IMR-90 (cell line): ENCODE measurements around the gene PPP1R3F. TPM values are rescaled to one million over a fixed set of nuclear protein-coding genes. Genes with fewer than 3 reads are reported as not detected.
"Not testable (repeated sequence)": the region's sequence is repeated elsewhere in the genome, so short reads cannot be mapped to it uniquely, and the experiment has no call there.

ENCODE experiments used
- ATAC-seq: fragments of 200-7000 bp; cut with Tn5 transposase; 2 replicates; pipeline ENCODE4 v1.9.1; 2020; ENCODE audit warnings: low read depth, mild to moderate bottlenecking, moderate library complexity
- BruUV-seq: library from RNA; stranded (reverse); fragments of 400-500 nt; replicated peaks from 2 replicates; lab custom pipeline; 2021; lab: Mats Ljungman, UMichigan
- CTCF ChIA-PET: fragments of 300-600 bp; formaldehyde crosslinking; extraction: SDS; loops from one replicate; lab custom pipeline; 2021; ENCODE audit warnings: antibody characterized with exemption; lab: Yijun Ruan, JAX
- POLR2A ChIA-PET: fragments of 300-600 bp; sonication (Branson Sonifier 250); formaldehyde crosslinking; loops from one replicate; lab custom pipeline; 2022; ENCODE audit warnings: antibody characterized with exemption; ENCODE audit not compliant: unreplicated experiment; lab: Charles Lee
- DNase-seq: peaks from one replicate; pipeline ENCODE4 v3.0.0; 2013
- H2AFZ ChIP-seq: replicated peaks from 2 replicates; pipeline ENCODE3; 2013; ENCODE audit warnings: low read length, mild to moderate bottlenecking; ENCODE audit not compliant: poor library complexity
- H2AK5ac ChIP-seq: 2 replicates; pipeline ENCODE4 v1.6.1; 2013; ENCODE audit warnings: low read depth, low read length, inconsistent platforms
- H2AK9ac ChIP-seq: replicated peaks from 2 replicates; pipeline ENCODE3; 2013; ENCODE audit warnings: mild to moderate bottlenecking, low read depth, low read length, moderate library complexity; ENCODE audit not compliant: poor library complexity
- H2BK120ac ChIP-seq: 2 replicates; pipeline ENCODE4 v1.6.1; 2013; ENCODE audit warnings: low read depth, low read length, inconsistent platforms
- H2BK15ac ChIP-seq: 3 replicates; pipeline ENCODE4 v1.6.1; 2013; ENCODE audit warnings: low read depth, low read length, inconsistent platforms
- H2BK20ac ChIP-seq: 2 replicates; pipeline ENCODE4 v1.6.1; 2013; ENCODE audit warnings: low read depth, mild to moderate bottlenecking, inconsistent platforms, low read length, moderate library complexity
- H2BK5ac ChIP-seq: 2 replicates; pipeline ENCODE4 v1.6.1; 2013; ENCODE audit warnings: mild to moderate bottlenecking, low read depth, low read length, inconsistent platforms; ENCODE audit not compliant: poor library complexity, severe bottlenecking
- H3K14ac ChIP-seq: replicated peaks from 2 replicates; pipeline ENCODE4 v1.6.1; 2013; ENCODE audit warnings: low read depth, low read length, inconsistent platforms
- H3K18ac ChIP-seq: 2 replicates; pipeline ENCODE4 v1.6.1; 2013; ENCODE audit warnings: low read depth, low read length, control low read depth
- H3K23ac ChIP-seq: 2 replicates; pipeline ENCODE4 v1.6.1; 2013; ENCODE audit warnings: low read depth, low read length, inconsistent platforms
- H3K27ac ChIP-seq: 2 replicates; pipeline ENCODE4 v1.5.1; 2013; ENCODE audit warnings: mild to moderate bottlenecking, control low read depth, low read length; ENCODE audit not compliant: insufficient read depth
- H3K27me3 ChIP-seq: 2 replicates; pipeline ENCODE4 v1.6.1; 2013; ENCODE audit warnings: low read length; ENCODE audit not compliant: control insufficient read depth, insufficient read depth
- H3K36me3 ChIP-seq: 2 replicates; pipeline ENCODE4 v1.6.1; 2013; ENCODE audit warnings: low read length, mixed read lengths; ENCODE audit not compliant: control insufficient read depth, insufficient read depth
- H3K4ac ChIP-seq: 2 replicates; pipeline ENCODE4 v1.6.1; 2013; ENCODE audit warnings: low read depth, low read length, inconsistent platforms
- H3K4me1 ChIP-seq: 2 replicates; pipeline ENCODE4 v1.6.1; 2013; ENCODE audit warnings: low read length, mixed read lengths; ENCODE audit not compliant: control insufficient read depth, insufficient read depth
- H3K4me2 ChIP-seq: 2 replicates; pipeline ENCODE4 v1.6.1; 2013; ENCODE audit warnings: low read depth, mild to moderate bottlenecking, control low read depth, low read length, moderate library complexity
- H3K4me3 ChIP-seq: 2 replicates; pipeline ENCODE4 v1.5.1; 2013; ENCODE audit warnings: low read depth, mild to moderate bottlenecking, control low read depth, low read length, moderate library complexity; ENCODE audit not compliant: insufficient read depth
- H3K56ac ChIP-seq: 2 replicates; pipeline ENCODE4 v1.6.1; 2013; ENCODE audit warnings: low read length, inconsistent platforms; ENCODE audit not compliant: insufficient read depth; ENCODE audit errors: extremely low read depth
- H3K79me1 ChIP-seq, 2 experiments: 2 replicates each; pipeline ENCODE4 v1.6.1; 2013; ENCODE audit warnings: low read length in 2 of 2, inconsistent platforms in 1 of 2, low read depth in 1 of 2
- H3K9ac ChIP-seq: 2 replicates; pipeline ENCODE4 v1.6.1; 2013; ENCODE audit warnings: low read depth, low read length, control low read depth
- H3K9me1 ChIP-seq: 2 replicates; pipeline ENCODE4 v1.6.1; 2013; ENCODE audit warnings: low read length, inconsistent platforms; ENCODE audit not compliant: insufficient read depth
- H3K9me3 ChIP-seq: 2 replicates; pipeline ENCODE4 v1.6.1; 2013; ENCODE audit warnings: low read length; ENCODE audit not compliant: control insufficient read depth, insufficient read depth
- H4K20me1 ChIP-seq: 2 replicates; pipeline ENCODE4 v1.6.1; 2013; ENCODE audit warnings: low read length, inconsistent platforms; ENCODE audit not compliant: insufficient read depth
- H4K5ac ChIP-seq: 2 replicates; pipeline ENCODE4 v1.6.1; 2013; ENCODE audit warnings: mild to moderate bottlenecking, low read depth, low read length, control low read depth
- H4K8ac ChIP-seq, 2 experiments: 2 replicates each; pipeline ENCODE4 v1.6.1; 2013; ENCODE audit warnings: low read depth in 2 of 2, low read length in 2 of 2, control low read depth in 1 of 2, inconsistent platforms in 1 of 2
- H4K91ac ChIP-seq: 2 replicates; pipeline ENCODE4 v1.6.1; 2013; ENCODE audit warnings: low read depth, low read length, inconsistent platforms; ENCODE audit not compliant: insufficient read depth
- RFX5 ChIP-seq: IDR thresholded peaks from 2 replicates; pipeline ENCODE4 v1.8.0; 2012; ENCODE audit warnings: low read depth, mild to moderate bottlenecking, low read length, moderate library complexity
- WGBS, 2 experiments: methylation state at CpG; one replicate each; pipeline versions ENCODE4 v1.1.5 to v1.1.7; 2013; ENCODE audit warnings: missing lambda C conversion rate in 2 of 2; ENCODE audit not compliant: insufficient read length in 1 of 2; ENCODE audit errors: extremely low coverage in 2 of 2; 5-methylcytosine and 5-hydroxymethylcytosine counted together
- dilution Hi-C: fragments of 300-500 bp; cut with HindIII; formaldehyde crosslinking; loops from one replicate; pipeline ENCODE4 v1.14.3; 2018; ENCODE audit warnings: low sequenced_read_pairs; ENCODE audit not compliant: unreplicated experiment
- in situ Hi-C: fragments of 300-500 bp; cut with MboI; formaldehyde crosslinking; loops from 3 replicates; pipeline ENCODE4 v1.14.3; 2019; ENCODE audit warnings: low sequenced_read_pairs, inconsistent platforms, mixed read lengths
- intact Hi-C: fragments of 100-400 bp; cut with micrococcal nuclease; formaldehyde crosslinking; loops from 2 replicates; pipeline ENCODE4 v1.10.0; 2022
- polyA plus RNA-seq, 3 experiments: library from polyadenylated mRNA; depleted of rRNA; stranded (reverse); fragments of >200 nt; gene quantifications; 2 replicates each; pipeline ENCODE4 v1.2.3, GENCODE V29; 2012; ENCODE audit warnings: low replicate concordance in 1 of 3
- total RNA-seq: library from RNA; depleted of rRNA; stranded (reverse); fragments of >200 nt; gene quantifications from 2 replicates; pipeline ENCODE4 v1.2.3, GENCODE V29; 2012

Gene PPP1R3F
- total and polyA plus RNA-seq, 2 of the 4 experiments (the other 2 are of a cell fraction): 0.72 to 1.7 TPM

DNA sequence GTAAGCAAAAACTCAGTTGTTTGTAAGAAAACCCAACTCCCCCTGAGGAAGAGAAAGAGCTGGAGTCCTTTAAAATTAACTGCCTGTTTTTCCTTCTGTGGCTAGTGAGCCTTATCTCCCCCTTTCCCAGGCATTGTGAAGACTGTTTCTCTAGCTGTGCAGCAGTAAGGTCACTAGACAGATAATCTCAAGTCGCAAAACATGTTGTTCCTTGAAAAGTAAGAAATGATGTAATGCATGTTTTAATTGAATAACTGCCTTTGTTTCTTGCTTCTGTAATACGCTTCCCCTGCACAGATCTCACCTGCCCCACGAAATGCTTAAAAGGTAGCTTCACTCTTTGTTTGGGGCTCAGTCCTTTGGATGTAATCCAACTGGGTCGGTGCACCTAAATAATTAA, 46.5 kb downstream of the PPP1R3F start:
- Histone ChIP-seq H3K4me3 (no peak overlapping the region), H3K27me3 (peaks cover 1% of the 10 kb centered on the region; the same call in 1 of the 2 replicates), H2BK15ac (no peak overlapping the region), H3K18ac (no peak overlapping the region), H3K14ac (no peak overlapping the region), H3K9me3 (no peaks in the 10 kb centered on the region), H3K9me1 (no peaks in the 10 kb centered on the region), H4K5ac (no peak overlapping the region), H2AK9ac (no peak overlapping the region), H4K91ac (no peak overlapping the region), H3K56ac (no peak overlapping the region), H2BK120ac (no peak overlapping the region), H2AFZ (no peak overlapping the region), H2BK5ac (no peak overlapping the region), H4K8ac (no peak overlapping the region), H3K9ac (no peak overlapping the region), H3K4me2 (no peak overlapping the region), H2BK20ac (no peak overlapping the region), H3K79me1 (no peaks in the 10 kb centered on the region), H2AK5ac (no peak overlapping the region), H3K23ac (no peak overlapping the region), H3K27ac (no peak overlapping the region), H3K4ac (no peak overlapping the region), H3K4me1 (no peaks in the 10 kb centered on the region), H4K20me1 (no peaks in the 10 kb centered on the region), H3K36me3 (no peaks in the 10 kb centered on the region)
- in situ Hi-C loops (no loop called here), dilution Hi-C loops (no loop called here), intact Hi-C loops (no loop called here)
- POLR2A ChIA-PET: no interaction called here
- no peak for ATAC-seq
- no peak for DNase-seq
- CTCF ChIA-PET: no interaction called here
- TF ChIP-seq RFX5: no peak
- WGBS, 2 experiments: no CpG with 5 or more reads among the region's 4 CpGs
- BruUV-seq: no TSS peak

DNA sequence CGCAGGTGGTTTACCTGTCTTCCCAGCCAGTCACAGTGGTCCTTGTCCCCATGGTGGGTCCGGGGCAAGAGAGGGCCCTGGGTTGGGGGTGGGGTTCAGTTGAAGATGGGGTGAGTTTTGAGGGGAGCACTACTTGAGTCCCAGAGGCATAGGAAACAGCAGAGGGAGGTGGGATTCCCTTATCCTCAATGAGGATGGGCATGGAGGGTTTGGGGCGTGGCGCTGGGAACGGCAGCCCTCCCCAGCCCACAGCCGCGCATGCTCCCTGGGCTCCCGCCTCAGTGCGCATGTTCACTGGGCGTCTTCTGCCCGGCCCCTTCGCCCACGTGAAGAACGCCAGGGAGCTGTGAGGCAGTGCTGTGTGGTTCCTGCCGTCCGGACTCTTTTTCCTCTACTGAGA, 52.1 kb downstream of the PPP1R3F start, which contains the start of gene GAGE12J:
GAGE12J (plus strand) TSS at position 301 of the 400 bp plus-strand sequence. CDS start 1,157 bp downstream, outside the sequence.
- H4K8ac ChIP-seq, DNase-seq, in situ Hi-C loops, H3K4ac ChIP-seq, H4K91ac ChIP-seq, H3K79me1 ChIP-seq, H3K18ac ChIP-seq, H4K5ac ChIP-seq, H3K27ac ChIP-seq, H3K27me3 ChIP-seq, H4K20me1 ChIP-seq, H2AFZ ChIP-seq, H3K9ac ChIP-seq, ATAC-seq, H2AK9ac ChIP-seq, H3K9me3 ChIP-seq, CTCF ChIA-PET, H3K4me2 ChIP-seq, dilution Hi-C loops, POLR2A ChIA-PET, H2BK5ac ChIP-seq, H3K36me3 ChIP-seq, H2BK20ac ChIP-seq, BruUV-seq, H3K9me1 ChIP-seq, H3K23ac ChIP-seq, H2BK15ac ChIP-seq, H3K56ac ChIP-seq, H3K14ac ChIP-seq, H2AK5ac ChIP-seq, H3K4me1 ChIP-seq, H3K4me3 ChIP-seq, H2BK120ac ChIP-seq, intact Hi-C loops: not testable (repeated sequence)
- WGBS, 2 experiments: no CpG with 5 or more reads among the region's 16 CpGs
